GM21423 (cell line): ENCODE measurements around the gene ST6GALNAC2.

Experiments used
- ATAC-seq: cut with Tn5 transposase; IDR thresholded peaks from one replicate; pipeline ENCODE4 v1.9.1; 2021; ENCODE audit warnings: mild to moderate bottlenecking, moderate library complexity; ENCODE audit not compliant: unreplicated experiment

The ST6GALNAC2 gene

DNA sequence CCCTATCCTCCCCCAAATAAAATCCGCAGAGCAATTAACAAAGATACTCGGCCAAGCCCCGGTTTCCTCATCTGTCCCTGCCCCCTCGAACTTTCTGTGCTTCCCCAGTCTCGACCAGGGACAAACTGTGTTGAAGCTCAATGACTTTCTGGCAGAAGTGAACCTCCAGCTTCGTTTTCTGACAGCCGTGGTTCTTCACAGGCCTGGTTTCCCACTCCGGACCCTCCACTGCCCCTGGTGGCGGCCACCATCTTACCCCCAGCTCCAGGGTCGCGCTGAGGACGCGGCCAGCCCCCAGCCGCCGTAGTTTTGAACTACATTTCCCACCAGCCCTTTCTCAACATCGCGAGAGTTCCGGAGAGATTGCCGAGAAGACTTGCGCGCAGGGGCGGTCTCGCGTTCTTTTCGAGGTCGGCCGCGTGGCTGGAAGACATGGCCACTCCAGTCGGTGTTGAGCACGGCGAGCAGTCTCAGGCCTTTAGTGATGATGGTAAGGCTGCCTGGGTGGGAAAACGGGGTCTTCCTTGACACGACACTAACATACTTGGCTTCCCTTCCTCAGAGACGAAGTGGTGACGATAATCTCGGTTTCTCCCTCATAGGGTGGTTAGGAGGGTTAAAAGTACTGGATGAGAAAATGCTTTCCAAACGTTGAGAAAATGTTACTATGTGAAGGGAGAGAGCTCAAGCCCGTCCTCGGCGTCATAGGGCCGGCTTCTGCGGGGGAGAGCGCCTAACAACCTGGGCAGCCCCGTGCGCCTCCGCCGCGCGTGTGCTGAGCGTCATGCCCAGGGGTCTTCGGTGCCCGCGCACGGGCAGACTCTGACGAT is 28.1 kb downstream of the ST6GALNAC2 start:
- peak; percentile 88 for ATAC-seq

DNA sequence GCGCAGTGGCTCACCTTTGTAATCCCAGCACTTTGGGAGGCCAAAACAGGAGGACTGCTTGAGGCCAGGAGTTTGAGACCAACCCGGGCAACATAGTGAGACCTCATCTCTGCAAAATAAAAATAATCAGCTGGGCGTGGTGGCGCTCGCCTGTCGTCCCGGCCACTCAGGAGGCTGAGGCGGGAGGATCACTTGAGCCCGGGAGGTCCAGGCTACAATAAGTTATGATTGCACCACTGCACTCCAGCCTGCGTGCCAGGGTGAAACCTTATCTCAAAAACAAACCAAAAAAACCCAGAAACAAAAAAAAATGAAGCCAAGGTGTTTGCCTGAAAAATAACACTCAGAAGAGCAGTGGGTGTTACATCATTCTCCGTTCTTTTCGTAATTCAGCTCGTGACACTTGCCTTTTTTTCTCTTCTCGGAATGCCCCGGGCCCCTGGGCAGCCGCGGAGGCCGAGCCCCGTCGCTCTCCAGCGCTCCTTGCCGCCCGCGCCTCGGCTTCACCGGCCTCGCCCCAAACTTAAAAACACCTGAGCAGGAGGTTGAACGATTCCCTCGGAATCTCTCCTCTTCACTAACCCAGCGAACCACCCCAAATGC is 28.8 kb downstream of the ST6GALNAC2 start:
- ATAC-seq: peak; percentile 32

DNA sequence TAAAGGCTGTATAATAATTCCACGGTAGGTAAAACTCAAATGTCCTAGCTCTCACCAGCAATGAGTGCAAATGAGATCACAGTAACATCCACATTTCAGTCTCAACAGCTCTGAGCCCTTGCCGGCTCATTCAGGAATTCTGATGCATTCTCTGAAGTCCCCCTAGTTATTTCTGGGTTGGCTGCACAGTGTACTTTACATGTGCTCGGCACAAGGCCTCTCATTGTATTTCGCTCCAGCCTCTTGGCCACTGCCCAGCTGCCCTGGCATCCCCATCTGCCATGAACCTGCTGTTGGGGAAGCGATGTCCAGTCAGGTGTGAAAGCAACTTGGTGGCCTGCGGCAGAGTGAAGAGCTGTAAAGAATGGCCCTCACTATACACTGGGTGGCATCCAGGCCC is 31.5 kb downstream of the ST6GALNAC2 start:
- ATAC-seq: no peak

DNA sequence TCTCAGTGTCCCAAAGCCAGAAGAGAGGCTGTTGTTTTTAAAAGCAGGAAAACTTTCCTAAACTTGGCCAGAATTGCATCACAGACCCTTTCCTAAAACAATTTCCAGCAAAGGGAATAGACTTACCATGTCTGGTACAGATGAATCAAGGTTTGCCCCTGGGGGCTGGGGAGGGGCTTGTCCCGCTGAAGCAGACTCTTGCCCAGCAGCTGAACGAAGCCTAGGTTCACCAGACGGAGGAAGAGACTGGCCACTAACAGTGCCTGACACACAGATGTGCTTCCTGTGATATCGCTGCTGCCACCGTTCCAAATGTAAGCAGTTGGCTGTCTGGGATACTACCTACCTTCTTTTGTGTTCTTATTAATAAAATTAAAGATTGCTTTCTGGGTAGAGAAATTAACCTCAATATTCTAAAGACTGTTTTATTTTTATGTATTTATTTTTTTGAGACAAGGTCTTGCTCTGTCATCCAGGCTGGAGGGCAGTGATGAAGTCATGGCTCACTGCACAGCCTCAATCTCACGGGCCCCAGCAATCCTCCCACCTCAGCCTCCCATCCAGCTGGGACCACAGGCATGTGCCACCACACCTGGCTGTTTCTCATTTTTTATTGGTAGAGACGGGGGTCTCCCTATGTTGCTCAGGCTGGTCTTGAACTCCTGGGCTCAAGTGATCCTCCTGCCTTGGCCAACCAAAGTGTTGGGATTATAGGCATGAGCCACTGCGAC is 32.3 kb downstream of the ST6GALNAC2 start:
- ATAC-seq: no peak

DNA sequence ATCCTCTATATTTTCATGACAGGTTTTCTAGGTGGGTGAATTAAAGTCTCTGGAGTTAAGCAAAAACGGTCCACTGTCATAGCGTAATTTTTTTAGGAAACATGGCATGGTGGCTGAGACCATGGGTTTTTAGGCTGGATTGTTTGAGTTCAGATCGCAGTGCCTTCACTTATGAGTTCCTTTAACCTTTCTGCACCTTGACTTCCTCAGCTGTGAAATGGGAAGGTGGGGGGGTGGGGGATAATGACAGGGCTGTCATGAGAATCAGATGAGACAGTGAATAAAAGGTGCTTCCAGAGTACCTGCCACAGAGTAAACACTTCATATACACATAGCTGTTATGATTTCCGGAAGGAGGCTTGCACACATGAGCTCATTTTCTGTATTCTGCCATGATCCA is 34.0 kb downstream of the ST6GALNAC2 start:
- no peak for ATAC-seq

DNA sequence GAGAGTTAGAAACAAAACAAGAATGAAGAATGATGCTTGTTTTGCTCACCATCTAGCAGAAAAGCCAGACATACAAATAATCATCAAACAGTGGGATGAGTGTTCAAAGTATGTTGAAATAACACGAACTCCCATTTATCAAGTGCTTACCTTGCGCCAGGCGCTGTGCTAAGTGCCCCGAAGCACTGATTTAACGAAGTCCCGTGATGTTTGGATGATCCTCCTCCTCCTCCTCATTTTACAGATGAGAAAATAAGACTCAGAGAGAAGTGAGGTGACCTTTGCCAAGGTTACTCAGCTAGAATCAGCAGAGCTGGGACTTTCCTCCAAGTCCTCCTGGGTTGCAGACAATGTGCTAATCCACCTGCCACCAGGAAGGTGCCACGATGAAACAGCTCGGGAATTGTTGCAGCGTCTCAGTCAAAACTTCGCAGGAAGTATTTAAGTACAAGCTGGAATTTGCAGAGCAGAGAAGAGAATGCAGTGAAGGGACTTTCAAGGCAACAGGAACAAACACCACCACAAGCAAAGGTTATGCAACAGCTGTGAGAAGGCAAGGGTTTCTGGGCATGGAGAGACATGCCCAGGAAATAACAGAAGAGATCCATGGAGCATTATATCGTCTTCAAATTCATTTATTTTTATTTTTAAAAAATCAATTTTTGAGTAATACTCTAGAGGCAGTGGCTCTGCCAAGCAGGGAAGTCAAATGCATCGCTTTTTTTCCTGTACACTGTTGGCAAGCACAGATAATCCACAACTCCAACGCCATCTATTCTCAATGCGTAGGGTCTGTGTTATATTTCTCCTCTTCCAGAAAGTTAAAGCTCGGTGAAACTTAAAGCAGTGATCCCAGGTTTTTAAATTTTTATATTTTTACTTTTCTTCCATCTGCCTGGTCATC is 34.7 kb downstream of the ST6GALNAC2 start:
- ATAC-seq: no peak

DNA sequence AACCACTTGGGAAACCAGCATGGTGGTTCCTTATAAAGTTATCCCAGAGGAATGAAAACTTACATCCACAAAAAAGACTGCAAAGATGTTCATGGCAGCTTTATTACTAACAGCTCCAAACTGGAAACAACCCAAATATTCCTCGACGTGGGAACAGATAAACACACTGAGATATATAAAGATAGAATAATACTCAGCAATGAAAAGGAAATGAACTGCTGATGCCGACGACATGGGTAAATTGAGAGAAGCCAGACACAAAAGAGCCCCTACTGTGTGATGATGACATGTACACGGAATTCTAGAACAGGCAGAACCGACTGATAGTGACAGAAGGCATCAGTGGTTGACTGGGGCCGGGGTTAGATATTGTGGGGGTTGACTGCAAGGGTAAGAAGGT is 36.1 kb downstream of the ST6GALNAC2 start:
- no peak for ATAC-seq

DNA sequence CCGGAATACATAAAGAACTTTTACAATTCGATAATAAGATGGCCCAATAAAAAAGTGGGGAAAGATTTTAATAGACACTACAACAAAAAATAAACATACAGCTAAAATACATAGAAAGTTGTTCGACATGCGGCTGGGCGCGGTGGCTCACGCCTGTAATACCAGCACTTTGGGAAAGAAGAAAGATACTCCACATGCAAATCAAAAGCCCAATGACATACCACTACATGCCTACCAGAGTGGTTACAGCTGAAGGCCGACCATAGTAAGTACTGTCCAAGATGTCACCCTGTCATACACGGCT is 36.5 kb downstream of the ST6GALNAC2 start:
- ATAC-seq: no peak

DNA sequence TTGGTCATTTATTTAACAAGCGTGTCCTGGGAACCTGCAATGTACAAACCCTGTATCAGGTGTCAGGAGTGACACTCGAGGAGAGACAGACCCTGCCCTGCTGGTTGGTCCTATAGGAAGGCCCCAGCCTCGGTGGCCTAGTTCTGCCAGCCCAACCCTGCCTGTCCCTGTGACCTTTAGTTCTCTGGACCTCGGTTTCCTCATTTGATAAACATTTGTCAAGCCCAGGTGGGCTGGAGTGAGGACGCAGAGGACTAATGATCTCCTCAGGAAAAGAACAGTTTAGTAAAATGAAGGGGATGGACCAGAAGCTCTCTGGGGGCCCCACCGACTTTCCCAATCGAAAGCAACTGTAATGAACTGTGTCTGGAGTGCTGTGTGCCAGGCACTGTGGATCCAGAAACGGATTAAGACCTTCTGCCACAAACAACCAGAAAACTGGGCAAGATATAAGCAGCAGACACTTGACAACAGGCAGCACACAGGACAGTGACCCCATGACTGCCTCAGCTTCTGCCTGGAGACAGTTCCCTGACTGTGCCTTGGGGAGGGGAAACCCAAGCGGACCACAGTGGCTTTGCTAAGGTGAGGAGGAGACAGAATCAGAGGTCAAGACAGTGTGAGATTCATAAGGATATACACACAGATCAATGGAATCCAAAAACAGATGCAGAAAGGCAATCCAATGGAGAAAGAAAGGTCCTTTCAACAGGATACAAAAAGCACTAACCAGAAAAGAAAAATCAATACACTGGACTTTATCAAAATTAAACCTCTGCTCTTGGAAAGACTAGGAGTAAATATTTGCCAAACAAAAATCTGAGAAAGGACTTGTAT is 37.1 kb downstream of the ST6GALNAC2 start:
- no peak for ATAC-seq

DNA sequence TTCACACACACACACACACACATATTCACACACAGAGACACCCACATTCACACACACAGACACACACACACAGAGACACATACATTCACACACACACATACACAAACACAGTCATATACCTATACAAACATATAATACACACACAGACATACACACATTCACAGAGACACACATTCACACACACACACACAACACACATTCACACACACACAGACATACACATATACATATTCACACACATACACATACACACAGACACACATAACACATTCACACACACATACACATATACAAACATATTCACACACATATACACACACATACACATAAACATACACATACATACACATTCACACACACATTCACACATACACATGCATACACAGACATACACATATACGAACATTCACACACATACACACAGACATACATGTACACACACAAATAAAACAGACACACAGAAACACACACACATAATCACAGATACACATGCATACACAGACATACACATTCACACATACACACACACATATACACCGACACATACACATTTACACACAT is 37.9 kb downstream of the ST6GALNAC2 start:
- ATAC-seq: no peak

DNA sequence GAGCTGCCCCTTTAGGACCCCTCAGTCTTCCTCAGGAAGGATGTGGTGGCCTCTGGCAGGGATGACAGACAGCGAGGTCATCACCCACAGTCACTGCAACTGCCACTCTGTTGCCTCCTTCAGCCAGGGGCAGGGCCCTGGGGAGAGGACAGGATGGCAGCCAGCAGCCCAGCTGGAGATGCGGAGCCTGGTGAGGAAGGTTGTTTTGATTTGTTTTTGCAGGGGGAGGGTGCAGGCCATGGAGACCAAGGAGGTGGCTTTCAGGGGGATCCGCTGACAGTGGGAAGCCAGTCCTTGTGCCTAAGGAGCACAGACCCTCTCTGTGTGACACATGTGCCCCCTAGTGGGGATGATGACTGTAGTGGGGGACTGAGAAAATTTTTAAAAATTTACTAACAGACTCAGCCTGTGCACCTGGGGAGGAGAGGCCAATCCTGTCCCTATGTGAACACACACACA is 38.4 kb downstream of the ST6GALNAC2 start:
- ATAC-seq: peak; percentile 50

DNA sequence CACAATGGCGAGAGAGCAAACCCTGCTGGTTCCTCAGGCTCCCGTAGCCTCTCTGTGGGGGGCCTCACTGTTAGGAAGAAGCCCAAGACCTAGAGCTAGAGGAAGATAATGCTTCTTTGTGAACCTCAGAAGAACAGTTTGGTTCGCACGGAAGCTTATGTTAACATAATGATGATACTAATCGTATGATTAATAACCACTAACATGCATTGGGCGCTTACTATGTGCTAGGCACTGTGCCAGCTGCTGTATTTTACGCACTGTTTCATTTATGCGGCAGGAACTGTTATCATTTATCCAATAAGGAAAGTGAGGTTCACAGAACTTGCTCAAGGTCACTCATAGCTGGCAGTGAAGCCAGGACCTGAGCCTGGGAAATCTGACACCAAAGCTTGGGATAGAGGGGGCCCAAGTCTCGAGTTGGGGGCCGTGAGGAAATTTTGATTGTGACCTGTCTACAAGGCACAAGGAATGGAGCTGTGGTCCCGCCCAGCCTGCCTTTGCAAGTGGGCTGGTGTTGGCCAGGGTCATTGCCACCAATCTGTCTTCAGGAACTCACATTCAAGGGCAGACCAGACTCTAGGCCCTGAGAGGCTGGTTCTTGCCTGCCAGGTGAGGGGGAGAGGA is 39.0 kb downstream of the ST6GALNAC2 start:
- no peak for ATAC-seq

DNA sequence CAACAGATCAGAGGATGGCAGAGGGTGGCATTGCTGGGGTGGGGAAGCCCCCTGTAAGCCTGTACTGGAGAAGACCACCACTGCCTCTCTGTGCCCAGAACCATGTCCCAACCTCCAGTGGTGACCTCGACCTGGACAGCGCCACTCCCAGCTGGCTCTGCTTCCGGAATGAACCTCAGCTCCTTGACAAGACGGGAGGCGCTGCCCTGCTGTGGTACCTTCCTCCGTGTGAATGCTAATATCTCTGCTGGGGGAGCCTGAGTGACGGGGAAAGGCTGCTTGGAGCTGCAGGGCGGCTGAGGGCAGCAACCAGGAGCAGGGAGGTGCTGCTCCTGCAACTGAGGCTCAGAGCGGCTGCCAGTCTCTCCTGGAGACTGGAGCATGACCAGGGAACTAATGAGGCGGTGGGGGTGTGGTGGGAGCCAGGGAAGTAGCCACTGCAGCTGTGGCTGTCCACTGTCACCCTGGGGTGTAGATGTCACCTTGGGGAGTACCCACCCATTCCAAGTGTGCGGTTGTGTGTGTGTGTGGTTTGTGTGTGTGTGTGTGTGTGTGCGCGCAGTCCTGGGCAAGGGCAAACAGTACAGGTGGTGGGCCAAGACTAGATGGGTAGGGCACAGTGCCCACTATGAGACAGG is 39.6 kb downstream of the ST6GALNAC2 start:
- ATAC-seq: no peak

DNA sequence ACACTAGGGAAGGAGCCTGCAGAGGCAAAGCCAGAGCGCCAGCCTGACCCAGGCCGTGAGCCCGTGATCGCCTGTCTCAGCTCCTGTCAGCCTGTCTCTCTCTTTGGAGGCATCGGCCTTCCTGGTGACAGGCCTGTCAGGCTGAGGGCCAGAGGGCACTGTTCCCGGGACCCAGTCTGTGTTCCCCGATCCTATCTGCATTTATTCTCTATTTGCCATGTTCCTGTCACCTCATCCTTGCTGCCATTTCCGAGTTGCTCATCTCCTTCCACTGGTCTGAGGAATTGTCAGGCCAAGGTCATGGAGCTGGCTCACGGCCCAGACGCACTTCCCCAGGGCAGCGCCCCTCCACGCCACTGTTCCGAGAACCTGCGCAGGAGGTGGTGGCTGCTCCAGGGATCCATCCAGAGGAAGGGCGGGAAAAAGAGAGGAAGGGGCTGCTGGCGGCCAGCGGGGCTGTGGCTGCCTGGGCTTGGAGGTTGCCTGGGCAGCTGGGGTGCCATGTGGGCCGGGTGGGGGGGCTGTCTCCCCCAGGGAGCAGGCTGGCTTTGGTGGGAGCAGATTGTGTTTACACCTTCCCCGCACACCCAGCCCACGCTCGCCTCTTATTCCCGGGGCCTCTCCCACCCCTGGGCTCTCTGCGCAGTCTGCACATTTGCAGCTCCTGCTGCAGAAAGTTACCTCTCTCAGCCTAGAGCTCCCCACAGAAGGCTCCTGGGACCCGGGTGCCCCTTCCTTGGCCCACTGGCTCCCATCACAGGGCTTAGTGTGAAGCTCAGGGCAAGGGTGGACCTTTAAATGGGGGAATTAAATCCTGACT is 40.9 kb downstream of the ST6GALNAC2 start:
- ATAC-seq: no peak

DNA sequence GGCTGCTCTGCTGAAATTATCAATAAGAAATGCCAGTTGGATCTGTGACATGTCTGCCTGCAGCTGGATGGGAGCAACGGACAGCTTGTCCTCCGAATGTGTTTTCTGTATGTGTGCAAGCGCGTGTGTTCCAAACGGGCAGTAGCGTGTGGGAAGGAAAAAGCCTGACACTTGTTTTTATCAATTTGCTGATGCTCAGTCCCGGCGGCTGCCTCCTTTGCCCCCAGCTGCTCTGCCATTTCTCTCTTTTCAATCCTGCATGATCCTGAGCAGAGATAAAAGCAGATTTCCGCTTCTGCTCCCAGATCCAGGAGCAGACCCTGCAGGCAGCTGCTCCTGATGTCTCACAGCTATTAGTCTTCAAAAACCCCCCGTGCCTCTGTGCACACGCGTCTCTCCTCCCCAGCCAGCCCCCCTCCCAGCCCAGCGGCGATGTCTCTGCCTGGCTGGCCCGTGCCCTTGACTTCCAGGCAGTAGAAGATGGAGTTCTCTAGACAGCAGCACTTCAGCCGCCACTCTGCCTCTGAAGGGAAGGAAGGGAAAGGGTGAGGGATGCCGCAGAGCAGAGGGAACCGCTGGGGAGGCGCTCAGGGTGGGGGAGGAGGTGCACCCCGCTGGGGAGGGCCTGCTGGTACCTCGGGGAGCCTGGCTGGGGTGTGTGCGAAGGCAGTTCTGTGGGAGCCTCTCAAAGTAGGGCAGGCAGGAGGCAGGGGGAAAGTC is 41.7 kb downstream of the ST6GALNAC2 start:
- ATAC-seq: no peak

DNA sequence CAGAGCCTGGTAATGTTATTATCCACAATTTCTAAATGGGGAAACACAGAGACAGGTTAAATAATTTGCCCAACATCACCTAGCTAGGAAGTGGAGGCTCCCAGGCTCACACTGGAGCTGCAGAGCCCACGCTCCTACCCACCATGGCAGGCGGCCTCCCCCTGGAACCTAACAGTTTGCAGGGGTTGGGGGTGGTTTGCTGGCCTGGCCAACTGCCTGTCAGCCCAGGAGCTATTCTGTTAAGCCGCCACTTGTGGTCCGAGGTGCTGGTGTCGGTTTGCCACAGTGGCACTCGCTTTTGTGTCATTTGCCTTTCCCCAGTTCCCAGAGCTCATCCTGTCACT is 42.2 kb downstream of the ST6GALNAC2 start:
- ATAC-seq: no peak

DNA sequence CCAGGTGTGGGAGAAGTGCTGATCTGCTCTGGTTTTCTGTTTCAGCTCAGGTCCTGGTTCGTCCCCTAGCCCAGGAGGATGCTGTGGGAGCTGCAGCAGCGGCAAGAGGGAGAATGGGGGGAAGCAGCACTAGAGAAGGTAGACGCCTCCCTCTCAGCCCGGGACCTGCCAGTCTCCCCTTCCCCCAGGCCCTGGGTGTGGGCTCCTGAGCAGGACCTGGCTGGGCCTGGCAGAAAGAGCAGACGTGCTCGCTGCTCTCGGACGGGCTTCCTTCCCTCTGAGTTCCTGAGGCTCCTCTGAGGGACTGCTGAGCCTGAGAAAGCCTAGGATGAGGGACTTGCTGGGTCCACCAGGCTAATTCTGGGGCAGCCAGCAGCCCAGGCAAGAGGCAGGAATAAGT is 42.7 kb downstream of the ST6GALNAC2 start:
- no peak for ATAC-seq
